Activated effector memory CD4-positive, alpha-beta T cell treated with anti-CD3 and anti-CD28 coated beads, Interleukin-2, amount 50 U/mL, for 16 hours (primary cell): ENCODE measurements around the gene MORC2.

Experiments
- DNase-seq: peaks from one replicate; pipeline ENCODE4 v3.0.0-alpha.2; 2020

MORC2 gene

GRCh38 chr22:30918761-30919160, 49.8 kb downstream of the MORC2 start:
- DNase-seq, result no peak

GRCh38 chr22:30910358-30910757, 58.2 kb downstream of the MORC2 start:
- no peak for DNase-seq

- no peak for DNase-seq
These were observed 59.3 kb downstream of the MORC2 start for GRCh38 chr22:30909306-30909705.

GRCh38 chr22:30908051-30908461, 60.5 kb downstream of the MORC2 start:
- no peak for DNase-seq

- no peak for DNase-seq
These were observed 61.6 kb downstream of the MORC2 start for GRCh38 chr22:30906946-30907345.

GRCh38 chr22:30906411-30906810, 62.2 kb downstream of the MORC2 start:
- no peak for DNase-seq

- DNase-seq, result no peak
These were observed 62.8 kb downstream of the MORC2 start for GRCh38 chr22:30905696-30906341.

- no peak for DNase-seq
These were observed 64.6 kb downstream of the MORC2 start for GRCh38 chr22:30903876-30904460.

- DNase-seq, result no peak
These were observed 65.8 kb downstream of the MORC2 start for GRCh38 chr22:30902496-30903357.

GRCh38 chr22:30894371-30894740, 74.2 kb downstream of the MORC2 start:
- DNase-seq, result no peak

- no peak for DNase-seq
These were observed 74.9 kb downstream of the MORC2 start for GRCh38 chr22:30893434-30894370.

- no peak for DNase-seq
These were observed 75.8 kb downstream of the MORC2 start for GRCh38 chr22:30892731-30893221.

GRCh38 chr22:30892286-30892685, 76.3 kb downstream of the MORC2 start:
- peak; percentile 54 for DNase-seq

- peak; percentile 37 for DNase-seq
These were observed 76.8 kb downstream of the MORC2 start for GRCh38 chr22:30891781-30892180.

- peak; percentile 52 for DNase-seq
These were observed 77.2 kb downstream of the MORC2 start for GRCh38 chr22:30891443-30891755.

- peak; percentile 70 for DNase-seq
These were observed 77.7 kb downstream of the MORC2 start for GRCh38 chr22:30890686-30891442.

GRCh38 chr22:30889996-30890480, 78.5 kb downstream of the MORC2 start:
- DNase-seq, result peak; percentile 43

GRCh38 chr22:30889268-30889995, 79.1 kb downstream of the MORC2 start:
- peak; percentile 43 for DNase-seq

GRCh38 chr22:30887861-30888260, 80.7 kb downstream of the MORC2 start:
- DNase-seq, result no peak

- peak; percentile 38 for DNase-seq
These were observed 81.1 kb downstream of the MORC2 start for GRCh38 chr22:30887453-30887852.

- DNase-seq, result no peak
These were observed 83.0 kb downstream of the MORC2 start for GRCh38 chr22:30885591-30885990.
